K562 (cell line): ENCODE results near the gene PMIS2. TPM values are rescaled to one million over a fixed set of nuclear protein-coding genes. Genes with fewer than 3 reads are reported as not detected.

Source experiments
- ATAC-seq: fragments of 200-7000 bp; cut with Tn5 transposase; 3 replicates; pipeline ENCODE4 v1.9.1; 2020; ENCODE audit warnings: moderate library complexity
- BruUV-seq: library from RNA; stranded (reverse); fragments of 400-500 nt; replicated peaks from 2 replicates; lab custom pipeline; 2021; lab: Mats Ljungman, UMichigan
- CTCF ChIA-PET: fragments of 300-600 bp; formaldehyde crosslinking; extraction: SDS; loops from one replicate; lab custom pipeline; 2021; ENCODE audit warnings: low intra/inter-chr PET ratio; lab: Yijun Ruan, JAX
- POLR2A ChIA-PET: fragments of 300-600, 350-650 bp; sonication (Branson Sonifier 250); formaldehyde crosslinking; extraction: SDS; loops from one replicate; lab custom pipeline; 2021; ENCODE audit warnings: antibody characterized with exemption, inconsistent platforms; lab: Yijun Ruan, JAX
- DNase-seq, 4 experiments: peaks; one replicate each; pipeline versions ENCODE4 v3.0.0 to v3.0.0-alpha.2; 2011 to 2018; ENCODE audit warnings: low spot score in 3 of 4, mixed read lengths in 3 of 4; ENCODE audit errors: extremely low read depth in 1 of 4
- FAIRE-seq: peaks from 2 replicates; lab custom pipeline; 2011; peaks lifted over from hg19 to GRCh38; lab: Jason Lieb, UNC
- H2AFZ ChIP-seq: 2 replicates; pipeline ENCODE4 v1.6.0; 2011; ENCODE audit warnings: low read depth, low read length, control low read depth, inconsistent platforms
- H3K27ac ChIP-seq: fragments of 200-600 bp; 3 replicates; pipeline ENCODE4 v1.8.0; 2011; ENCODE audit warnings: low read depth, mild to moderate bottlenecking, control low read depth, inconsistent platforms, low read length, moderate library complexity, mixed read lengths; ENCODE audit errors: extremely low read depth
- H3K27me3 ChIP-seq, 2 experiments: fragments of 300-600 bp in 1 of 2; 2 replicates in 1 of 2; 3 replicates in 1 of 2; pipeline versions ENCODE4 v1.6.0 to v1.8.0; 2011; ENCODE audit warnings: inconsistent platforms in 2 of 2, low read length in 2 of 2, mild to moderate bottlenecking in 1 of 2, mixed read lengths in 1 of 2, moderate library complexity in 1 of 2; ENCODE audit not compliant: control insufficient read depth in 2 of 2, insufficient read depth in 2 of 2
- H3K36me3 ChIP-seq: fragments of 300-600 bp; 3 replicates; pipeline ENCODE4 v1.8.0; 2011; ENCODE audit warnings: mild to moderate bottlenecking, low read length, inconsistent platforms; ENCODE audit not compliant: control insufficient read depth, insufficient read depth
- H3K4me1 ChIP-seq, 2 experiments: fragments of 200-600 bp in 1 of 2; replicated peaks in 1 of 2; 2 replicates in 1 of 2; 3 replicates in 1 of 2; pipeline versions ENCODE4 v1.5.1 to v1.8.0; 2011; ENCODE audit warnings: inconsistent platforms in 2 of 2, low read length in 2 of 2, mild to moderate bottlenecking in 1 of 2, mixed read lengths in 1 of 2, moderate library complexity in 1 of 2; ENCODE audit not compliant: control insufficient read depth in 2 of 2, insufficient read depth in 2 of 2
- H3K4me2 ChIP-seq: 2 replicates; pipeline ENCODE4 v1.6.1; 2011; ENCODE audit warnings: low read length, control low read depth, inconsistent platforms, mixed read lengths; ENCODE audit not compliant: insufficient read depth
- H3K4me3 ChIP-seq: fragments of 200-600 bp; sonication (generic), shearing (Covaris generic); 2 replicates; pipeline ENCODE4 v1.5.1; 2016; ENCODE audit warnings: control low read depth, inconsistent platforms
- H3K79me2 ChIP-seq: fragments of 200-600 bp; 3 replicates; pipeline ENCODE4 v1.8.0; 2011; ENCODE audit warnings: low read length, inconsistent platforms; ENCODE audit not compliant: control insufficient read depth, insufficient read depth
- H3K9ac ChIP-seq, 2 experiments: 2 replicates each; pipeline versions ENCODE4 v1.6.0 to v1.6.1; 2011; ENCODE audit warnings: low read depth in 2 of 2, low read length in 2 of 2, control low read depth in 1 of 2, inconsistent platforms in 1 of 2, mild to moderate bottlenecking in 1 of 2, mixed read lengths in 1 of 2; ENCODE audit not compliant: insufficient read depth in 1 of 2
- H3K9me1 ChIP-seq: one replicate; pipeline ENCODE4 v1.6.0; 2011; ENCODE audit warnings: inconsistent platforms, mild to moderate bottlenecking, low read length, moderate library complexity; ENCODE audit not compliant: control insufficient read depth, insufficient read depth
- H3K9me3 ChIP-seq: replicated peaks from 2 replicates; pipeline ENCODE4 v1.5.1; 2011; ENCODE audit warnings: low read depth, low read length, inconsistent platforms; ENCODE audit not compliant: control insufficient read depth, insufficient read depth
- H4K20me1 ChIP-seq: replicated peaks from 2 replicates; pipeline ENCODE4 v1.6.1; 2011; ENCODE audit warnings: low read length, inconsistent platforms, mixed read lengths; ENCODE audit not compliant: control insufficient read depth, insufficient read depth
- BACH1 ChIP-seq: fragments of 200-800 bp; sonication (Bioruptor generic); IDR thresholded peaks from 2 replicates; pipeline ENCODE4 v1.6.1; 2016; ENCODE audit warnings: missing genetic modification characterization, missing compliant biosample characterization
- HNRNPLL ChIP-seq: fragments of 200-400 bp; formaldehyde crosslinking; IDR thresholded peaks from 2 replicates; pipeline ENCODE4 v1.6.1; 2017; ENCODE audit warnings: low read length, low read depth, mild to moderate bottlenecking; ENCODE audit not compliant: poor library complexity, severe bottlenecking
- PHF20 ChIP-seq: fragments of 450-650 bp; IDR thresholded peaks from 2 replicates; pipeline ENCODE4 v1.6.1; 2018; ENCODE audit not compliant: partially characterized antibody
- SMC3 ChIP-seq: conservative IDR thresholded peaks from 2 replicates; pipeline ENCODE4 v1.6.1; 2011; ENCODE audit warnings: low read depth, low read length, improper control_type of control experiment; ENCODE audit not compliant: insufficient read depth
- SRSF9 ChIP-seq: fragments of 200-400 bp; formaldehyde crosslinking; IDR thresholded peaks from 2 replicates; pipeline ENCODE4 v1.6.1; 2017; ENCODE audit warnings: low read depth, low read length, borderline replicate concordance
- STAG1 ChIP-seq: sonication (generic); formaldehyde crosslinking; IDR thresholded peaks from 2 replicates; pipeline ENCODE4 v1.5.0; 2020; ENCODE audit warnings: missing genetic modification reagents, borderline replicate concordance
- STAT5A ChIP-seq: IDR thresholded peaks from 2 replicates; pipeline ENCODE4 v1.6.1; 2012; ENCODE audit warnings: low read length, inconsistent platforms, borderline replicate concordance
- TRIM24 ChIP-seq, 2 experiments: fragments of 450-650 bp; IDR thresholded peaks; 2 replicates each; pipeline ENCODE4 v1.6.1; 2016
- ZNF23 ChIP-seq: fragments of 250-450 bp; sonication (Bioruptor Pico); IDR thresholded peaks from 2 replicates; pipeline ENCODE4 v1.4.0; 2020; ENCODE audit warnings: mild to moderate bottlenecking
- ZNF445 ChIP-seq: fragments of 250-450 bp; sonication (Bioruptor Pico); IDR thresholded peaks from 2 replicates; pipeline ENCODE4 v1.4.0; 2020; ENCODE audit warnings: low read depth, mild to moderate bottlenecking, moderate library complexity
- ZNF717 ChIP-seq: fragments of 250-450 bp; sonication (Bioruptor Pico); IDR thresholded peaks from 2 replicates; pipeline ENCODE4 v1.5.0; 2021
- WGBS: fragments of 100-300 bp; shearing (Covaris generic); methylation state at CpG from one replicate; pipeline ENCODE4 v1.1.6; 2016; ENCODE audit warnings: low coverage, mixed read lengths; ENCODE audit not compliant: insufficient coverage; ENCODE audit errors: missing lambda C conversion rate; 5-methylcytosine and 5-hydroxymethylcytosine counted together
- in situ Hi-C: fragments of 300-500 bp; cut with MboI; formaldehyde crosslinking; loops from 4 replicates; pipeline ENCODE4 v1.15.0; 2018; ENCODE audit warnings: inconsistent platforms, mixed read lengths
- intact Hi-C: fragments of 100-400 bp; cut with micrococcal nuclease; formaldehyde crosslinking; loops from 2 replicates; pipeline ENCODE4 v1.14.2; 2022
- polyA plus RNA-seq, 8 experiments: library from polyadenylated mRNA; depleted of rRNA in 4 of 8; stranded (reverse) in 5 of 8; unstranded in 3 of 8; fragments of >200 nt; fragmentation: Nextera tagmentation in 2 of 8; fragmentation: Illumina TruSeq in 1 of 8; extraction: Ambion mirVana in 2 of 8; extraction: Trizol in 1 of 8; gene quantifications; 2 replicates each; pipeline versions ENCODE4 v1.2.1 to v1.2.3, GENCODE V29; 2011 to 2014; ENCODE audit warnings: inconsistent platforms in 1 of 8, missing spikeins in 1 of 8
- total RNA-seq, 7 experiments: library from RNA; depleted of rRNA in 6 of 7; stranded (reverse); fragments of >200 nt in 6 of 7; fragmentation: Illumina TruSeq in 2 of 7; extraction: Trizol in 2 of 7; gene quantifications; 2 replicates each; pipeline versions ENCODE4 v1.2.1 to v1.2.3, GENCODE V29; 2011 to 2021; ENCODE audit warnings: low replicate concordance in 1 of 7
- TF ChIP-seq, protein P1 (sequence below): fragments of 450-650 bp; IDR thresholded peaks from 2 replicates; pipeline ENCODE4 v1.6.1; 2018; ENCODE audit warnings: mild to moderate bottlenecking, low read depth; ENCODE audit not compliant: partially characterized antibody
- TF ChIP-seq, protein P2 (sequence below): sonication (generic); formaldehyde crosslinking; IDR thresholded peaks from 2 replicates; pipeline ENCODE4 v1.8.0; 2022; ENCODE audit warnings: missing genetic modification reagents, mild to moderate bottlenecking, moderate library complexity, borderline replicate concordance
- TF ChIP-seq, protein P3 (sequence below), 2 experiments: fragments of 450-650 bp in 1 of 2; sonication (generic) in 1 of 2; formaldehyde crosslinking; conservative IDR thresholded peaks; 2 replicates each; pipeline versions ENCODE4 v1.4.0 to v1.8.1; 2020 to 2022; ENCODE audit warnings: mild to moderate bottlenecking in 1 of 2, missing genetic modification reagents in 1 of 2
- TF ChIP-seq, protein P4 (sequence below): IDR thresholded peaks from 2 replicates; pipeline ENCODE4 v1.6.1; 2014; ENCODE audit warnings: antibody characterized with exemption

PMIS2 gene
- total and polyA plus RNA-seq, 9 of the 15 experiments (the other 6 are each of a cell fraction or from before 2014, with no cell fraction given): not detected

GRCh38 chr19:35587321-35587720, 1.3 kb downstream of the PMIS2 start:
- no peak for TF ChIP-seq SMC3
- no peak for TF ChIP-seq SRSF9
- TF ChIP-seq ZNF23 (CRISPR knock-in tag): no peak
- TF ChIP-seq TRIM24 (IDR thresholded peaks at IDR 0.05): no peak
- no peak for TF ChIP-seq HNRNPLL
- TF ChIP-seq STAG1 (CRISPR knock-in tag): no peak
- TF ChIP-seq, protein P1, sequence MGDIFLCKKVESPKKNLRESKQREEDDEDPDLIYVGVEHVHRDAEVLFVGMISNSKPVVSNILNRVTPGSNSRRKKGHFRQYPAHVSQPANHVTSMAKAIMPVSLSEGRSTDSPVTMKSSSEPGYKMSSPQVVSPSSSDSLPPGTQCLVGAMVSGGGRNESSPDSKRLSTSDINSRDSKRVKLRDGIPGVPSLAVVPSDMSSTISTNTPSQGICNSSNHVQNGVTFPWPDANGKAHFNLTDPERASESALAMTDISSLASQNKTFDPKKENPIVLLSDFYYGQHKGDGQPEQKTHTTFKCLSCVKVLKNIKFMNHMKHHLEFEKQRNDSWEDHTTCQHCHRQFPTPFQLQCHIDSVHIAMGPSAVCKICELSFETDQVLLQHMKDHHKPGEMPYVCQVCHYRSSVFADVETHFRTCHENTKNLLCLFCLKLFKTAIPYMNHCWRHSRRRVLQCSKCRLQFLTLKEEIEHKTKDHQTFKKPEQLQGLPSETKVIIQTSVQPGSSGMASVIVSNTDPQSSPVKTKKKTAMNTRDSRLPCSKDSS: no peak
- TF ChIP-seq STAT5A: no peak
- TF ChIP-seq, protein P2, sequence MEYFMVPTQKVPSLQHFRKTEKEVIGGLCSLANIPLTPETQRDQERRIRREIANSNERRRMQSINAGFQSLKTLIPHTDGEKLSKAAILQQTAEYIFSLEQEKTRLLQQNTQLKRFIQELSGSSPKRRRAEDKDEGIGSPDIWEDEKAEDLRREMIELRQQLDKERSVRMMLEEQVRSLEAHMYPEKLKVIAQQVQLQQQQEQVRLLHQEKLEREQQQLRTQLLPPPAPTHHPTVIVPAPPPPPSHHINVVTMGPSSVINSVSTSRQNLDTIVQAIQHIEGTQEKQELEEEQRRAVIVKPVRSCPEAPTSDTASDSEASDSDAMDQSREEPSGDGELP (CRISPR knock-in tag): no peak
- no peak for TF ChIP-seq BACH1 (tag)
- no peak for TF ChIP-seq ZNF445 (CRISPR knock-in tag)
- TF ChIP-seq, protein P3, sequence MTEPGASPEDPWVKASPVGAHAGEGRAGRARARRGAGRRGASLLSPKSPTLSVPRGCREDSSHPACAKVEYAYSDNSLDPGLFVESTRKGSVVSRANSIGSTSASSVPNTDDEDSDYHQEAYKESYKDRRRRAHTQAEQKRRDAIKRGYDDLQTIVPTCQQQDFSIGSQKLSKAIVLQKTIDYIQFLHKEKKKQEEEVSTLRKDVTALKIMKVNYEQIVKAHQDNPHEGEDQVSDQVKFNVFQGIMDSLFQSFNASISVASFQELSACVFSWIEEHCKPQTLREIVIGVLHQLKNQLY (CRISPR knock-in tag; conservative IDR thresholded peaks at IDR 0.05): no peak
- TF ChIP-seq, protein P4, sequence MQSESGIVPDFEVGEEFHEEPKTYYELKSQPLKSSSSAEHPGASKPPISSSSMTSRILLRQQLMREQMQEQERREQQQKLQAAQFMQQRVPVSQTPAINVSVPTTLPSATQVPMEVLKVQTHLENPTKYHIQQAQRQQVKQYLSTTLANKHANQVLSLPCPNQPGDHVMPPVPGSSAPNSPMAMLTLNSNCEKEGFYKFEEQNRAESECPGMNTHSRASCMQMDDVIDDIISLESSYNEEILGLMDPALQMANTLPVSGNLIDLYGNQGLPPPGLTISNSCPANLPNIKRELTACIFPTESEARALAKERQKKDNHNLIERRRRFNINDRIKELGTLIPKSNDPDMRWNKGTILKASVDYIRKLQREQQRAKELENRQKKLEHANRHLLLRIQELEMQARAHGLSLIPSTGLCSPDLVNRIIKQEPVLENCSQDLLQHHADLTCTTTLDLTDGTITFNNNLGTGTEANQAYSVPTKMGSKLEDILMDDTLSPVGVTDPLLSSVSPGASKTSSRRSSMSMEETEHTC: no peak
- TF ChIP-seq PHF20: no peak
- TF ChIP-seq ZNF717 (CRISPR knock-in tag): no peak
- Histone ChIP-seq H3K9ac (no peak overlapping the region), H3K9me1 (no peaks in the 10 kb centered on the region), H3K4me1 (peaks cover 0 to 6% of the 10 kb centered on the region in 2 experiments; a peak in 3 of 5 replicates), H3K27ac (no peak overlapping the region), H4K20me1 (no peaks in the 10 kb centered on the region), H2AFZ (no peak overlapping the region), H3K4me3 (no peak overlapping the region), H3K27me3 (peaks cover 4 to 16% of the 10 kb centered on the region in 2 experiments; a peak in 3 of 5 replicates), H3K9me3 (no peaks in the 10 kb centered on the region), H3K36me3 (no peaks in the 10 kb centered on the region), H3K4me2 (no peak overlapping the region), H3K79me2 (no peaks in the 10 kb centered on the region)
- no peak for ATAC-seq
- DNase-seq: no peak
- CTCF ChIA-PET: no interaction called here
- BruUV-seq: no TSS peak
- in situ Hi-C loops (no loop called here), intact Hi-C loops (no loop called here)
- WGBS: 0% methylated on average over 1 of the region's 1 CpG
- POLR2A ChIA-PET: no interaction called here
- peak; percentile 57 for FAIRE-seq
